ENCODE data around the gene THSD4. TPM values are rescaled to one million over a fixed set of nuclear protein-coding genes. Genes with fewer than 3 reads are reported as not detected.

THSD4 gene
- total and polyA plus RNA-seq, 4 donors = 6.0 to 42.4 (median 18.5) TPM

DNA sequence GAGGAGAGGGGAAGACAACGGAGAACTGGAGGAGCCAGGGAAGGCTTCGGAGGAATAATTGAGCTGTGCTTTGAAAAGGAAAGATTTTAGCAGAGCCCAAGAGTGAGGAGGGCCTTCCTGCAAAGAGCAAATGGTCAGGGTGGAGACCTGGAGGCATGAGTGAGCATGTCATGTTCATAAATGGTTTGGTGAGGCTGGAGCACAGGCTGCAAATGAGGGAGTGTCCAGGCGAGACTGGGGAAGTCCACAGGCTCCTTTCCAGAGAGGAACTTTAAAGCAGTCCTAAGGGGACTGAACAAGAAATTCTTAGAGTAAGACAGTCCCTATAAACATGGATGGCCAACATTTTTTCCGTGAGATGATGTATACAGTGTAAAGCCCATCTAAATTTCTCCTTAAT is 108.8 kb downstream of the THSD4 start:
- Histone ChIP-seq H3K9ac (ENCODE audit: insufficient read depth in 1 of 2, low read length in 2 of 2) (no peak overlapping the region), H3K4me3 (no peak overlapping the region), H3K4me1 (ENCODE audit: control insufficient read depth in 5 of 5, insufficient read depth in 5 of 5, low read length in 5 of 5) (peaks cover 4 to 34% (median 15%) of the 10 kb centered on the region in 5 donors), H3K36me3 (ENCODE audit: control insufficient read depth in 4 of 4, insufficient read depth in 4 of 4, low read length in 4 of 4) (peaks cover 0 to 2% (median 0%) of the 10 kb centered on the region in 4 donors), H3K27me3 (ENCODE audit: control insufficient read depth in 3 of 3, insufficient read depth in 3 of 3, low read length in 2 of 3) (no peaks in the 10 kb centered on the region), H3K27ac (ENCODE audit: low read depth in 1 of 2, low read length in 1 of 2) (no peak overlapping the region), H3K9me3 (ENCODE audit: control insufficient read depth in 4 of 4, insufficient read depth in 3 of 4, low read length in 3 of 4) (no peaks in the 10 kb centered on the region)
- DNase-seq = no peak
- TF ChIP-seq, protein P1, sequence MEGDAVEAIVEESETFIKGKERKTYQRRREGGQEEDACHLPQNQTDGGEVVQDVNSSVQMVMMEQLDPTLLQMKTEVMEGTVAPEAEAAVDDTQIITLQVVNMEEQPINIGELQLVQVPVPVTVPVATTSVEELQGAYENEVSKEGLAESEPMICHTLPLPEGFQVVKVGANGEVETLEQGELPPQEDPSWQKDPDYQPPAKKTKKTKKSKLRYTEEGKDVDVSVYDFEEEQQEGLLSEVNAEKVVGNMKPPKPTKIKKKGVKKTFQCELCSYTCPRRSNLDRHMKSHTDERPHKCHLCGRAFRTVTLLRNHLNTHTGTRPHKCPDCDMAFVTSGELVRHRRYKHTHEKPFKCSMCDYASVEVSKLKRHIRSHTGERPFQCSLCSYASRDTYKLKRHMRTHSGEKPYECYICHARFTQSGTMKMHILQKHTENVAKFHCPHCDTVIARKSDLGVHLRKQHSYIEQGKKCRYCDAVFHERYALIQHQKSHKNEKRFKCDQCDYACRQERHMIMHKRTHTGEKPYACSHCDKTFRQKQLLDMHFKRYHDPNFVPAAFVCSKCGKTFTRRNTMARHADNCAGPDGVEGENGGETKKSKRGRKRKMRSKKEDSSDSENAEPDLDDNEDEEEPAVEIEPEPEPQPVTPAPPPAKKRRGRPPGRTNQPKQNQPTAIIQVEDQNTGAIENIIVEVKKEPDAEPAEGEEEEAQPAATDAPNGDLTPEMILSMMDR (IDR thresholded peaks at IDR 0.05; ENCODE audit: control extremely low read depth, extremely low read depth) = no peak
- ATAC-seq (ENCODE audit: insufficient read depth, low FRiP score) = no peak
- WGBS, 2 donors = 92 to 93% methylated on average over 4 of the region's 4 CpGs

DNA sequence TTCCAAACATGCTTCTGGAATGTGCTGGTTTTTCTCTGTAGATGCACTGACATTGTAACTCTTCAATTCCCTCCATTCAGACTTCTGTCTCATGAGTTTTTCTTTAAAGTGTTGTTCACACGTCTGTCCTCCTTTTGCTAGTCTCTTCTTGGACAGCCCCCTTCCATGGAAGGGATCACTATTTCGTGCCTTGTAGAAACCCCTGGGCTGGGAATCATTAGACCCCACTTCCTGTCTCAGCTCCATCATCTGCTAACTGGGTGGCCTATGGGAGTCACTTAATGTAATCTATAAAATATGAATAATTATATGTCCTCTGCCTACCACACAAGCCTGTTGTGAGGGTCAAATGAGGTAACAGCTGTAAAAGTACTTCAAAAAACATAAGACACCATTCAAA is 110.6 kb downstream of the THSD4 start:
- TF ChIP-seq, protein P1 (IDR thresholded peaks at IDR 0.05; ENCODE audit: control extremely low read depth, extremely low read depth) = no peak
- H3K9me3 ChIP-seq (ENCODE audit: control insufficient read depth in 4 of 4, insufficient read depth in 3 of 4, low read length in 3 of 4) = no peaks in the 10 kb centered on the region
- peaks cover 0 to 2% (median 0%) of the 10 kb centered on the region in 4 donors for H3K36me3 ChIP-seq (ENCODE audit: control insufficient read depth in 4 of 4, insufficient read depth in 4 of 4, low read length in 4 of 4)
- H3K4me1 ChIP-seq (ENCODE audit: control insufficient read depth in 5 of 5, insufficient read depth in 5 of 5, low read length in 5 of 5) = peaks cover 4 to 21% (median 12%) of the 10 kb centered on the region in 5 donors
- no peak overlapping the region for H3K9ac ChIP-seq (ENCODE audit: insufficient read depth in 1 of 2, low read length in 2 of 2)
- H3K27me3 ChIP-seq (ENCODE audit: control insufficient read depth in 3 of 3, insufficient read depth in 3 of 3, low read length in 2 of 3) = no peaks in the 10 kb centered on the region
- DNase-seq (peak in 2 of 3 donors; percentile 30 to 35), ATAC-seq (ENCODE audit: insufficient read depth, low FRiP score) (no peak)
- no peak overlapping the region for H3K27ac ChIP-seq (ENCODE audit: low read depth in 1 of 2, low read length in 1 of 2)
- no peak overlapping the region for H3K4me3 ChIP-seq
- 92% methylated on average over 2 of the region's 2 CpGs for WGBS, 2 donors

DNA sequence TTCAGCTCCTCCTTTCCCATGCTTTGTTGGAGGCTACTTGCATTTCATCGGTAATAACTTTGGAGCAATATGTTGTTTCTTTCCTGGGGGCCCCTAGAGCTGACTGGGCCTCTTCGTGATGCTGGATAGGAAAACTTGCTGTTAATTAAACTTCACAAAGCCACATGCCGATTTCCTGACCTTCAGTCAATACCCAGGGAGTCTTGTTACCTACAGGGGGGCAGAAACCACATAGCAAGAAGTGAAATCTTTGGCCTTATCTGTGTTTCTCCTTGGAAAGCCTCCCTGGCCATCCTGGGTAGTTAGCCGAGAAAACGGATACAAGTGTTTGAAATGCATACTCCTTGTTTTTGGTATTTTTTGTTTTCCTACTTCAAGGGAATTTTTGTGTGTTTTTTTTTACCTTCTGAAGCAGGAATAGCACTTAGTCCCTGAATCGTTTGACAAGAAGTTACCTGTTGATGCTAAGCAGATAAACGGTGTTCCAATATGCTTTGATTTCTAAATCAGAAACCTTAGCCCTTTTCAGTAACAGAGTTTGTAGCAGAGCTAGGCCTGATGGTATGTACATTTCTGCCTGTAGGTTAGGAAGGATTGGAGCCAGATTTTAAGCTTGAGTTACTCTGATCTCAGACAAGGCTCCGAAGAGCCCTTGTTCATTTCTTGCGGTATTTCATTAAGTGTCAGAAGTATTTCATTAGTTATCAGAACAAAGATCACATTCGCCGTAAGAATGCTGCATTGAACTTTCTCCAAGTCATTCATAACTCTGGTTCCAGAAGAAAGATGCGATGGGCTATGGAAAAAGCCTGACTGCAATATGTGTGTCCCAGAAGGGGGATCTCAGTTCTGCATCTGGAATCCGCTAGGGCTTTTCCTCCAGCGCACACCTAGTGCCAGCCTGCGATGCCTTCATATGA is 111.5 kb downstream of the THSD4 start:
- peaks cover 4 to 21% (median 12%) of the 10 kb centered on the region in 5 donors for H3K4me1 ChIP-seq (ENCODE audit: control insufficient read depth in 5 of 5, insufficient read depth in 5 of 5, low read length in 5 of 5)
- no peak overlapping the region for H3K4me3 ChIP-seq
- no peak for ATAC-seq (ENCODE audit: insufficient read depth, low FRiP score)
- WGBS, 2 donors = 75 to 81% methylated on average over 15 of the region's 15 CpGs
- peak in 2 of 3 donors; percentile 56 to 57 for DNase-seq
- peaks cover 0 to 2% (median 0%) of the 10 kb centered on the region in 4 donors for H3K36me3 ChIP-seq (ENCODE audit: control insufficient read depth in 4 of 4, insufficient read depth in 4 of 4, low read length in 4 of 4)
- no peaks in the 10 kb centered on the region for H3K9me3 ChIP-seq (ENCODE audit: control insufficient read depth in 4 of 4, insufficient read depth in 3 of 4, low read length in 3 of 4)
- H3K9ac ChIP-seq (ENCODE audit: insufficient read depth in 1 of 2, low read length in 2 of 2) = peak overlapping the region in 1 of 2 donors; percentile 8
- TF ChIP-seq, protein P1 (IDR thresholded peaks at IDR 0.05; ENCODE audit: control extremely low read depth, extremely low read depth) = no peak
- no peaks in the 10 kb centered on the region for H3K27me3 ChIP-seq (ENCODE audit: control insufficient read depth in 3 of 3, insufficient read depth in 3 of 3, low read length in 2 of 3)
- H3K27ac ChIP-seq (ENCODE audit: low read depth in 1 of 2, low read length in 1 of 2) = no peak overlapping the region

Data from lung (tissue), 12 donors.